GM12864 (cell line): ENCODE data around the gene FMNL2.

Experiments used
- DNase-seq: peaks from one replicate; pipeline ENCODE4 v3.0.0-alpha.2; 2011; ENCODE audit warnings: low read depth
- H3K4me3 ChIP-seq: 2 replicates; pipeline ENCODE4 v1.5.1; 2011; ENCODE audit warnings: mild to moderate bottlenecking, low read depth, low read length, control low read depth
- TF ChIP-seq, protein P1 (sequence below): IDR thresholded peaks from 2 replicates; pipeline ENCODE4 v1.5.1; 2011; ENCODE audit warnings: low read depth, mild to moderate bottlenecking, moderate library complexity, low read length, control low read depth, inconsistent platforms; ENCODE audit errors: missing control alignments

The FMNL2 gene

DNA sequence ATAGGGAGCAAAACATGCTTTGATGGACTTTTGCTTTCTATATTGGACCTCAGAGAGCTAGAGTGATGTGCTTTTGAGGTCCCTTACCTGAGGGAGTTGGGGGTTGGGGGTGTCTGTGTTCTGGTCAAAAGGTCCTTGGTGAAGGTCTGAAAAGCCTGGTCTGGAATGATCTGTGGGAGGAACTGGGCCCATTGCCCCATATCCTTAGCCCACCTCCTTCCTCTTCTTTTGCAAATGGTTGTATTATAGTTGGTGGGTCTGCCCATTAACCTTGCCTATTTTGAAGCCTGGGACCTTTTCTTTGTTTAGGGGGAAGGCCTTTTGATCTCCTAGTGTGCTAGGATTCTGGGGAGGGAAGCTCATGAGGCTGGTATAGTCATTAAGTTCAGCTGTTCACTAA is 88.7 kb downstream of the FMNL2 start:
- no peak overlapping the region for H3K4me3 ChIP-seq
- TF ChIP-seq, protein P1, sequence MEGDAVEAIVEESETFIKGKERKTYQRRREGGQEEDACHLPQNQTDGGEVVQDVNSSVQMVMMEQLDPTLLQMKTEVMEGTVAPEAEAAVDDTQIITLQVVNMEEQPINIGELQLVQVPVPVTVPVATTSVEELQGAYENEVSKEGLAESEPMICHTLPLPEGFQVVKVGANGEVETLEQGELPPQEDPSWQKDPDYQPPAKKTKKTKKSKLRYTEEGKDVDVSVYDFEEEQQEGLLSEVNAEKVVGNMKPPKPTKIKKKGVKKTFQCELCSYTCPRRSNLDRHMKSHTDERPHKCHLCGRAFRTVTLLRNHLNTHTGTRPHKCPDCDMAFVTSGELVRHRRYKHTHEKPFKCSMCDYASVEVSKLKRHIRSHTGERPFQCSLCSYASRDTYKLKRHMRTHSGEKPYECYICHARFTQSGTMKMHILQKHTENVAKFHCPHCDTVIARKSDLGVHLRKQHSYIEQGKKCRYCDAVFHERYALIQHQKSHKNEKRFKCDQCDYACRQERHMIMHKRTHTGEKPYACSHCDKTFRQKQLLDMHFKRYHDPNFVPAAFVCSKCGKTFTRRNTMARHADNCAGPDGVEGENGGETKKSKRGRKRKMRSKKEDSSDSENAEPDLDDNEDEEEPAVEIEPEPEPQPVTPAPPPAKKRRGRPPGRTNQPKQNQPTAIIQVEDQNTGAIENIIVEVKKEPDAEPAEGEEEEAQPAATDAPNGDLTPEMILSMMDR = no peak
- DNase-seq = no peak

DNA sequence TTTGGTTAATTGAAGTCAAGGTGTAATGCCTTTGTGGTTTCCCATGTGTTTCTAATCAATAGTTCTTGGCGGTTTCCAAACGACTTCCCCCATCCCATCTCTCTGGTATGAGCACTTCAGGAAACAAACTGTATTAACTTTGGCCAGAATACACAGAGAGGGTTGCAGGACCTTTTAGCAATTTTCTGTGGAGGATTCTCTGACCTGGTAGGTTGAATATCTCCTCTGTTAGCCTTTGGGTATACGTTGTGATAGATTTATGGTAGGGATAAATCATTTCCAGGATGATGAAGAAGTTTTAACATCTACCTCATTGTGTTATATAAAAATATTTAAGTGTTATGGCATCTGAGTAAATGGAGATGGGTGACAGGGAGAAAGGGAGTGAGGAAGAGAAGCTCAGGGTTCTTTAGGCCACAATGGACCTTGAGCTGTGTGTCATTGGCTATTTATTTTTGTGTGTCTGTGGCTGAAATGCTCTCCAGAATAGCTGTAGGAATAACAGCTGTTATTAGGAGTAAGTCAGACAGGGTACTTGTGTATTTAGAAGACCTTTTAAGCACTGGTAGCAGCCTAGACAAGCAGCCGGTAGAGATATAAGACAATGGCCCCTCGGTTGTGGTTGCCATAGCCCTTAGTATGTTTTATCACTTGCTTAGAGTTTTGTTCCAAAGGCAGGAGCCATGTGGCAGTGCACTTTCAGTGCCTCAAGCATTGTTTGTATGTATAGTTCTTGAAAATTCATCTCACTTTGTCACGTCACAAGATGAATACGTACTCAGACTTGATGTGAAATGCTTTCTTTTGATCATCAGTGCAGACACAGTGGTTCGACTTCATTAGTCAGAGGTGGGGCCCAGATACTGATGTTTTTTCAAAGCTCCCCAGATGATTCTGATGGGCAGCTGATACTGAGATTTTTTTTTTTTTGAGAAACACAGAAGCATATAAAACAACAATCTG is 91.1 kb downstream of the FMNL2 start:
- TF ChIP-seq, protein P1 = no peak
- no peak overlapping the region for H3K4me3 ChIP-seq
- DNase-seq = no peak

DNA sequence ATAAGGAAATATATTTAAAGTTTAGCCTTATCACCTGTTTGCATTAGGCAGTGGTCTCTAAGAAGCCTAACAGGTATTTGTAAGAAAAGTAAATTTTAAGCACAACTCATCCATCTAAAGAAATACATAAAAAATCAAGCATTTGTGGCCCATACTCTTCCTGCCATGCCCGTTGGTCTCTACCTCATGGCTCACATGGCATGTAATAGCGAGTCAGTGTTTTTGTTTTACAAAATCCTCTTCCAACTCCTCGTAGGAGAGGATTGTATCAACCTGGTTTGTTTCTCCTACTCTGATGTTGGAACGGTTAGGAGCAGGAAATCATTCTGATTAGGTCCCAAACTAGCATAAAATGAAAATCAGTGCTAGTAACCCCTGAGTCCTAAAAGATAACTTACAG is 91.8 kb downstream of the FMNL2 start:
- TF ChIP-seq, protein P1 = no peak
- no peak overlapping the region for H3K4me3 ChIP-seq
- no peak for DNase-seq

DNA sequence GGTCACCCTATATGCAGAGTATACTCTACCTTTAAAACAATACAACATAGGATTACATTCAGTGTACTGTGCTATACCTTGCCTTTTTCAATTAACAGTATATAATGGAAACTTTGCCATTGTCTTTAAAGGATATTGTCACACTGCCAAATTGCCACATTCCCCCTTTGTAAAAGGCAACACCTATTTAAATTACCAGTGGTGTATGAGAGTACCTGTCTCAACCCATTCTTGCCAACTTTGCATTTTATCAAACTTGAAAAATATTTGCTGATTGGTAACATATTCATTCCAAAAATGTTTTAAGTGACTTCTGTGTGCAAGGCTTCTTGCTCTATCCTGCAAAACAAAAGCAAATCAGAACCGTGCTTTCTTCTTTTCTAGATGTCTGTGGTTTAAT is 92.9 kb downstream of the FMNL2 start:
- H3K4me3 ChIP-seq = no peak overlapping the region
- TF ChIP-seq, protein P1 = no peak
- no peak for DNase-seq

GRCh38 chr2:152428800-152429582 is 94.0 kb downstream of the FMNL2 start:
- TF ChIP-seq, protein P1 = no peak
- DNase-seq = no peak
- no peak overlapping the region for H3K4me3 ChIP-seq

GRCh38 chr2:152430876-152431275 is 95.9 kb downstream of the FMNL2 start:
- no peak for DNase-seq
- TF ChIP-seq, protein P1 = no peak
- H3K4me3 ChIP-seq = no peak overlapping the region
